K562 (cell line): ENCODE data around the gene PIGL. TPM values are rescaled to one million over a fixed set of nuclear protein-coding genes. Genes with fewer than 3 reads are reported as not detected.

Experiments used
- ATF7 ChIP-seq: fragments of 450-650 bp; IDR thresholded peaks from 2 replicates; pipeline ENCODE4 v1.7.1; 2014; ENCODE audit warnings: mild to moderate bottlenecking, moderate library complexity
- BMI1 ChIP-seq: fragments of 150-350 bp; IDR thresholded peaks from 2 replicates; pipeline ENCODE4 v1.6.1; 2014; ENCODE audit warnings: low read length
- CXXC5 ChIP-seq: fragments of 250-450 bp; sonication (Bioruptor Pico); IDR thresholded peaks from 2 replicates; pipeline ENCODE4 v1.8.0; 2022; ENCODE audit warnings: inconsistent platforms, mild to moderate bottlenecking, moderate library complexity
- POLR2AphosphoS5 ChIP-seq: IDR thresholded peaks from 2 replicates; pipeline ENCODE4 v1.6.1; 2011; ENCODE audit warnings: mild to moderate bottlenecking, low read depth, low read length, moderate library complexity; ENCODE audit not compliant: control insufficient read depth, insufficient read depth
- SMARCC2 ChIP-seq: fragments of 450-650 bp; IDR thresholded peaks from 2 replicates; pipeline ENCODE4 v1.6.1; 2017; ENCODE audit warnings: antibody characterized with exemption, moderate library complexity, mild to moderate bottlenecking, low read depth
- ZFP1 ChIP-seq: fragments of 450-650 bp; formaldehyde crosslinking; IDR thresholded peaks from 2 replicates; pipeline ENCODE4 v1.4.0; 2020; ENCODE audit warnings: mild to moderate bottlenecking, mixed read lengths
- polyA plus RNA-seq, 8 experiments: library from polyadenylated mRNA; depleted of rRNA in 4 of 8; stranded (reverse) in 5 of 8; unstranded in 3 of 8; fragments of >200 nt; fragmentation: Nextera tagmentation in 2 of 8; fragmentation: Illumina TruSeq in 1 of 8; extraction: Ambion mirVana in 2 of 8; extraction: Trizol in 1 of 8; gene quantifications; 2 replicates each; pipeline versions ENCODE4 v1.2.1 to v1.2.3, GENCODE V29; 2011 to 2014; ENCODE audit warnings: inconsistent platforms in 1 of 8, missing spikeins in 1 of 8
- total RNA-seq, 7 experiments: library from RNA; depleted of rRNA in 6 of 7; stranded (reverse); fragments of >200 nt in 6 of 7; fragmentation: Illumina TruSeq in 2 of 7; extraction: Trizol in 2 of 7; gene quantifications; 2 replicates each; pipeline versions ENCODE4 v1.2.1 to v1.2.3, GENCODE V29; 2011 to 2021; ENCODE audit warnings: low replicate concordance in 1 of 7
- TF ChIP-seq, protein P1 (sequence below): fragments of 450-650 bp; IDR thresholded peaks from 2 replicates; pipeline ENCODE4 v1.6.1; 2016; ENCODE audit warnings: low read depth
- TF ChIP-seq, protein P2 (sequence below): fragments of 450-650 bp; formaldehyde crosslinking; IDR thresholded peaks from 2 replicates; pipeline ENCODE4 v1.4.0; 2022; ENCODE audit warnings: missing genetic modification characterization
- TF ChIP-seq, protein P3 (sequence below): sonication (generic); formaldehyde crosslinking; IDR thresholded peaks from 2 replicates; pipeline ENCODE4 v1.8.0; 2022; ENCODE audit warnings: mild to moderate bottlenecking, low read depth, missing genetic modification reagents
- TF ChIP-seq, protein P4 (sequence below): fragments of 200-800 bp; sonication (Bioruptor generic); IDR thresholded peaks from 2 replicates; pipeline ENCODE4 v1.6.1; 2017; ENCODE audit warnings: missing genetic modification characterization, missing compliant biosample characterization
- TF ChIP-seq, protein P5 (sequence below): fragments of 200-800 bp; sonication (Bioruptor generic); IDR thresholded peaks from 2 replicates; pipeline ENCODE4 v1.6.1; 2017; ENCODE audit warnings: missing genetic modification characterization, missing compliant biosample characterization

Gene PIGL
- total and polyA plus RNA-seq, 9 of the 15 experiments (the other 6 are each of a cell fraction or from before 2014, with no cell fraction given), result 19.9 to 55.3 (median 29.6) TPM

DNA sequence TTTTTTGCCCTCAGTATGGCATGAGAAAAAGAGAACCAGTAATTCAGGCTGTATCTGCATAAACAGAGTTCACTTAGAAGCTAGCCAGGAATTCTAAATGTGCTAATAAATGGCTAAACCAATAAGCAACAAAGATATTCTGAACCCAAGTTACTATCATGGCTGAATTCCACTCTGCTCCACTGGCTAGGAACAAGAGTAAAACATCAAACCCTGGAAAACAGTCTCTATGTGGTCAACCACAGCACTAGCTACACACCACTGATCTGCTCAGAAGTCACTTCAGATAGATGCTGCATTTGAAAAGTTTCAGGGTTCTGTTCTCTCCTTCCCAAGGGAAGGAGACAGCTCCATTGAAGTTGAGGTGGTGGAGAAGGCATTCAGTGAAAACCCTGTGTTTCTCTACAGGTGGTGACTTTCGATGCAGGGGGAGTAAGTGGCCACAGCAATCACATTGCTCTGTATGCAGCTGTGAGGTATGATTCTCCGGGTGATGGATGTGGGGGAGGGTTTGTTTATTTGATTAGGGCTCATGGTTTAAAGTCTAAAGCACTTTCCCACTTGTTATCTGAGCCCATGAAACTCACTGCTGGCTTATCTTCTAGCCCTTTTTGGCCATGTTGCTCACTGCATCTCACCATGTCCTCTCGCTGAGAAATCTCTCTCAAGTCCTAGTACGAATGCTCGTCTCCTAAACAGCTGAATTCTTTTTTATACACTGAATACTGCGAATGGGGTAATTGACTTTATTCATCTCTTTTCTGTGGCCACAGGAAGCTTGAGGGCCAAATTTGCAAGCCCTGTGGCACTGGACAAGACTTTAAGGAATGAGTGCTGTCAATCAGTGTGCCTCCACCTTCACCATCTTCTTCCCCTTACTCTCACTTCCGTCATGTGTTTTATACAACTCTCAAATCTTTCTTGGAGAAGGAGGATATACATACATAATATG is 96.4 kb downstream of the PIGL start (continued):
- TF ChIP-seq, protein P1, sequence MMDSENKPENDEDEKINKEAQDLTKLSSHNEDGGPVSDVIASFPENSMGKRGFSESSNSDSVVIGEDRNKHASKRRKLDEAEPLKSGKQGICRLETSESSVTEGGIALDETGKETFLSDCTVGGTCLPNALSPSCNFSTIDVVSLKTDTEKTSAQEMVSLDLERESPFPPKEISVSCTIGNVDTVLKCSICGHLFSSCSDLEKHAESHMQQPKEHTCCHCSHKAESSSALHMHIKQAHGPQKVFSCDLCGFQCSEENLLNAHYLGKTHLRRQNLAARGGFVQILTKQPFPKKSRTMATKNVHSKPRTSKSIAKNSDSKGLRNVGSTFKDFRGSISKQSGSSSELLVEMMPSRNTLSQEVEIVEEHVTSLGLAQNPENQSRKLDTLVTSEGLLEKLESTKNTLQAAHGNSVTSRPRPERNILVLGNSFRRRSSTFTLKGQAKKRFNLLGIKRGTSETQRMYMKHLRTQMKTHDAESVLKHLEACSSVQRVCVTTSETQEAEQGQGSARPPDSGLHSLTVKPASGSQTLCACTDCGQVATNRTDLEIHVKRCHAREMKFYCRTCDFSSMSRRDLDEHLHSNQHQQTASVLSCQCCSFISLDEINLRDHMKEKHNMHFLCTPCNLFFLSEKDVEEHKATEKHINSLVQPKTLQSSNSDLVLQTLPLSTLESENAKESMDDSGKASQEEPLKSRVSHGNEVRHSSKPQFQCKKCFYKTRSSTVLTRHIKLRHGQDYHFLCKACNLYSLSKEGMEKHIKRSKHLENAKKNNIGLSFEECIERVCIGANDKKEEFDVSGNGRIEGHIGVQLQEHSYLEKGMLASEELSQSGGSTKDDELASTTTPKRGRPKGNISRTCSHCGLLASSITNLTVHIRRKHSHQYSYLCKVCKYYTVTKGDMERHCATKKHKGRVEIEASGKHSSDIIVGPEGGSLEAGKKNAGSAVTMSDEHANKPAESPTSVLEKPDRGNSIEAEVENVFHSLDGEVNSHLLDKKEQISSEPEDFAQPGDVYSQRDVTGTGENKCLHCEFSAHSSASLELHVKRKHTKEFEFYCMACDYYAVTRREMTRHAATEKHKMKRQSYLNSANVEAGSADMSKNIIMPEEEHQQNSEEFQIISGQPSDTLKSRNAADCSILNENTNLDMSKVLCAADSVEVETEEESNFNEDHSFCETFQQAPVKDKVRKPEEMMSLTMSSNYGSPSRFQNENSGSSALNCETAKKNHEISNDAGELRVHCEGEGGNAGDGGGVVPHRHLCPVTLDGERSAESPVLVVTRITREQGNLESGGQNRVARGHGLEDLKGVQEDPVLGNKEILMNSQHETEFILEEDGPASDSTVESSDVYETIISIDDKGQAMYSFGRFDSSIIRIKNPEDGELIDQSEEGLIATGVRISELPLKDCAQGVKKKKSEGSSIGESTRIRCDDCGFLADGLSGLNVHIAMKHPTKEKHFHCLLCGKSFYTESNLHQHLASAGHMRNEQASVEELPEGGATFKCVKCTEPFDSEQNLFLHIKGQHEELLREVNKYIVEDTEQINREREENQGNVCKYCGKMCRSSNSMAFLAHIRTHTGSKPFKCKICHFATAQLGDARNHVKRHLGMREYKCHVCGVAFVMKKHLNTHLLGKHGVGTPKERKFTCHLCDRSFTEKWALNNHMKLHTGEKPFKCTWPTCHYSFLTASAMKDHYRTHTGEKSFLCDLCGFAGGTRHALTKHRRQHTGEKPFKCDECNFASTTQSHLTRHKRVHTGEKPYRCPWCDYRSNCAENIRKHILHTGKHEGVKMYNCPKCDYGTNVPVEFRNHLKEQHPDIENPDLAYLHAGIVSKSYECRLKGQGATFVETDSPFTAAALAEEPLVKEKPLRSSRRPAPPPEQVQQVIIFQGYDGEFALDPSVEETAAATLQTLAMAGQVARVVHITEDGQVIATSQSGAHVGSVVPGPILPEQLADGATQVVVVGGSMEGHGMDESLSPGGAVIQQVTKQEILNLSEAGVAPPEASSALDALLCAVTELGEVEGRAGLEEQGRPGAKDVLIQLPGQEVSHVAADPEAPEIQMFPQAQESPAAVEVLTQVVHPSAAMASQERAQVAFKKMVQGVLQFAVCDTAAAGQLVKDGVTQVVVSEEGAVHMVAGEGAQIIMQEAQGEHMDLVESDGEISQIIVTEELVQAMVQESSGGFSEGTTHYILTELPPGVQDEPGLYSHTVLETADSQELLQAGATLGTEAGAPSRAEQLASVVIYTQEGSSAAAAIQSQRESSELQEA, result no peak
- TF ChIP-seq, protein P2, sequence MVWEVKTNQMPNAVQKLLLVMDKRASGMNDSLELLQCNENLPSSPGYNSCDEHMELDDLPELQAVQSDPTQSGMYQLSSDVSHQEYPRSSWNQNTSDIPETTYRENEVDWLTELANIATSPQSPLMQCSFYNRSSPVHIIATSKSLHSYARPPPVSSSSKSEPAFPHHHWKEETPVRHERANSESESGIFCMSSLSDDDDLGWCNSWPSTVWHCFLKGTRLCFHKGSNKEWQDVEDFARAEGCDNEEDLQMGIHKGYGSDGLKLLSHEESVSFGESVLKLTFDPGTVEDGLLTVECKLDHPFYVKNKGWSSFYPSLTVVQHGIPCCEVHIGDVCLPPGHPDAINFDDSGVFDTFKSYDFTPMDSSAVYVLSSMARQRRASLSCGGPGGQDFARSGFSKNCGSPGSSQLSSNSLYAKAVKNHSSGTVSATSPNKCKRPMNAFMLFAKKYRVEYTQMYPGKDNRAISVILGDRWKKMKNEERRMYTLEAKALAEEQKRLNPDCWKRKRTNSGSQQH (CRISPR knock-in tag), result no peak
- TF ChIP-seq ZFP1 (CRISPR knock-in tag) (no peak), SMARCC2 (peak; percentile 30; the same call in 1 of the 2 replicates), BMI1 (no peak), ATF7 (0 out of 2 replicates have a peak, but pooled peaks have one; percentile 16), POLR2AphosphoS5 (peak; percentile 78), CXXC5 (CRISPR knock-in tag) (0 out of 2 replicates have a peak, but pooled peaks have one; percentile 18)
- TF ChIP-seq, protein P3, sequence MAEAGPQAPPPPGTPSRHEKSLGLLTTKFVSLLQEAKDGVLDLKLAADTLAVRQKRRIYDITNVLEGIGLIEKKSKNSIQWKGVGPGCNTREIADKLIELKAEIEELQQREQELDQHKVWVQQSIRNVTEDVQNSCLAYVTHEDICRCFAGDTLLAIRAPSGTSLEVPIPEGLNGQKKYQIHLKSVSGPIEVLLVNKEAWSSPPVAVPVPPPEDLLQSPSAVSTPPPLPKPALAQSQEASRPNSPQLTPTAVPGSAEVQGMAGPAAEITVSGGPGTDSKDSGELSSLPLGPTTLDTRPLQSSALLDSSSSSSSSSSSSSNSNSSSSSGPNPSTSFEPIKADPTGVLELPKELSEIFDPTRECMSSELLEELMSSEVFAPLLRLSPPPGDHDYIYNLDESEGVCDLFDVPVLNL (CRISPR knock-in tag), result no peak
- TF ChIP-seq, protein P4, sequence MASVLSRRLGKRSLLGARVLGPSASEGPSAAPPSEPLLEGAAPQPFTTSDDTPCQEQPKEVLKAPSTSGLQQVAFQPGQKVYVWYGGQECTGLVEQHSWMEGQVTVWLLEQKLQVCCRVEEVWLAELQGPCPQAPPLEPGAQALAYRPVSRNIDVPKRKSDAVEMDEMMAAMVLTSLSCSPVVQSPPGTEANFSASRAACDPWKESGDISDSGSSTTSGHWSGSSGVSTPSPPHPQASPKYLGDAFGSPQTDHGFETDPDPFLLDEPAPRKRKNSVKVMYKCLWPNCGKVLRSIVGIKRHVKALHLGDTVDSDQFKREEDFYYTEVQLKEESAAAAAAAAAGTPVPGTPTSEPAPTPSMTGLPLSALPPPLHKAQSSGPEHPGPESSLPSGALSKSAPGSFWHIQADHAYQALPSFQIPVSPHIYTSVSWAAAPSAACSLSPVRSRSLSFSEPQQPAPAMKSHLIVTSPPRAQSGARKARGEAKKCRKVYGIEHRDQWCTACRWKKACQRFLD (CRISPR knock-in tag), result no peak
- TF ChIP-seq, protein P5, sequence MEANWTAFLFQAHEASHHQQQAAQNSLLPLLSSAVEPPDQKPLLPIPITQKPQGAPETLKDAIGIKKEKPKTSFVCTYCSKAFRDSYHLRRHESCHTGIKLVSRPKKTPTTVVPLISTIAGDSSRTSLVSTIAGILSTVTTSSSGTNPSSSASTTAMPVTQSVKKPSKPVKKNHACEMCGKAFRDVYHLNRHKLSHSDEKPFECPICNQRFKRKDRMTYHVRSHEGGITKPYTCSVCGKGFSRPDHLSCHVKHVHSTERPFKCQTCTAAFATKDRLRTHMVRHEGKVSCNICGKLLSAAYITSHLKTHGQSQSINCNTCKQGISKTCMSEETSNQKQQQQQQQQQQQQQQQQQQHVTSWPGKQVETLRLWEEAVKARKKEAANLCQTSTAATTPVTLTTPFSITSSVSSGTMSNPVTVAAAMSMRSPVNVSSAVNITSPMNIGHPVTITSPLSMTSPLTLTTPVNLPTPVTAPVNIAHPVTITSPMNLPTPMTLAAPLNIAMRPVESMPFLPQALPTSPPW (CRISPR knock-in tag), result peak; percentile 59
